Astrocyte (in vitro differentiated cells and primary cell): ENCODE measurements around the gene FJX1.

Experiments
- CTCF ChIP-seq: IDR thresholded peaks from 2 replicates; pipeline ENCODE4 v1.5.1; 2011; ENCODE audit warnings: low read depth, mild to moderate bottlenecking, inconsistent platforms, low read length, moderate library complexity; ENCODE audit not compliant: insufficient read depth
- EZH2 ChIP-seq: IDR thresholded peaks from 2 replicates; pipeline ENCODE4 v1.6.1; 2012; ENCODE audit warnings: mild to moderate bottlenecking, low read length, inconsistent platforms; ENCODE audit not compliant: insufficient read depth

- TF ChIP-seq CTCF (no peak), EZH2 (no peak)
Observed at GRCh38 chr11:35606206-35606605, 12.1 kb upstream of the FJX1 start.
